ENCODE data around the gene GRHL1.

Gene GRHL1

DNA sequence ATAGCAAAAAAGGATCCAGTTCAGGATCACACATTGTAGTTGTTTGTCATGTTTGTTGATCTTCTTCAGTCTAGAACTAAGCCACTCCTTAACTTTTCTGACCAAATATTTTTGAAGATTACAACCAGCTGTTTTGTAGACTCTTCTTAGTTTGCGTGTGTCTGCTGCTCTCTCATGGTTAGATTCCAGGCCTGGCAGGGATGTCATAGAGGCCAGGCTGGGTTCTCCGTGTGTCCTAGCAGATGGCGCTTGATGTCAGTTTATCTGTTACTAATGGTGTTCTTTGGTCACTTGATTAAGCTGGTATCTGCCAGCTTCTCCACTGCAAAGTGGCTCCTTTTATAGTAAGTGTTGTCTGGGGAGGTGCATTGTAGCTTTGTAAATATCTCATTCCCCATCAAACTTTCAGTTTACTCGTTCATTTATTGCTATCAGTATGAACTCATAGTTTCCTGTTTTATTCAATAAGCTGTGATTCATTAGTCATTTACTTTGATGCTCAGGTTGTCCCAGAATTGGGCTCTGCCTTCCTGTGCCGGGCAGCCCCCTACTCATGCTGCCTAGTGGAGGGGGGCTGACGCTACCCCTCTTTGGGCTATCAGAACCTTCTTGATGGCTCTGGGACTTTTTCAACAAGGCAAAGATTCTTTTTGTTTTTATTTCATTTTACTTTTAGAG lies 42.1 kb downstream of the GRHL1 start:
- no peak for DNase-seq (ENCODE audit: low spot score)

DNA sequence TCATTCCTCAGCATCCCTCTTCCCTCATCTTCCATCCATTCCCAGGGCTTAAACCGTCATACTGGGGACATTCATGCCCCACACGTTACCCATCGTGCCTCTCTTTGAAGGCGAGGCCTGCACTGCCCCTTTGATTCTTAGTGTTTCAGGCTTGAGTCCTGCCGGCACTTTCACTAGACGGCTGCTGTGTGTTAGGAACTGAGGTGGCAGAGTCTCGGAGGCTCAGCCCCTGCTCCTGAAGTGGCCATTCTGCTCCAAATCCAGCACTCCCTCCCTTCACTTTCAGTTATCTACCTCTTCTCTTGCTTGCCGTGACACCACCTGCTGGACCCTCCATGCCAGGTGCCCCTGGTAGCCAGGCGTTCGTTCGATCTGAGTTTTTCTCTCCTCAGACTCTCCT lies 43.0 kb downstream of the GRHL1 start:
- DNase-seq (ENCODE audit: low spot score), result no peak

DNA sequence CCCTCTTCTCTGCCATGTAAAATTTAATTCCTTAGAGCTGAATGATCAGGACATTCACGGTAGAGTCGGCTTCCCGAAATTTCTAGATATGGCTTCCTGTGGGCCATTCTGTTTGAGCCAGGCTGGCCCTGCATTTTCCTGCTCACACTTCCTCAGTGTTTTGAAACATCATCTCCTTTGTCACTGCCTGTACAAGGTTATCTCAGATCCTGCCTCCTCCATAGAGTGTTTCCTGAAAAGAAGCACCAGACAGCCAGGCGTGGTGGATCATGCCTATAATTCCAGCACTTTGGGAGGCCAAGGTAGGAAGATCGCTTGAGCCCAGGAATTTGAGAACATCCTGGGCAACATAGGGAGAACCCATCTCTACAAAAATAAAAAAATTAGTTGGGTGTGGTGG lies 43.6 kb downstream of the GRHL1 start:
- no peak for DNase-seq (ENCODE audit: low spot score)

DNA sequence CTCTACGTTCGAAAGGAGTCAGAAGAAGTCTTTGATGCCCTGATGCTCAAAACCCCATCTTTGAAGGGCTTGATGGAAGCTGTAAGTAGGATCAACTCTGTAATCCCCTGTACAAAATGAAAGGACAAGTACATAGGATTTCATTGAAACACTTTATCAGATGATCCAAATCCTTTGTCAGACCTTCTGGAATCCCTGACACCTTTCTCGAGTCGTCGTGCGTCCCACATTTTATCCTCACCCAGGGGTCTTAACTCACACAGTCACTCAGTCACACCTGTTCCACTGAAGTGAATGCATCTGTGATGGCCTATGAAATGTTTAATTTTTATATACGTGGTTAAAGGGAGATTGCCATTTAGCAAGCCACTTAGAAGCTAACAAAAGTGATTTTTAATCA lies 44.8 kb downstream of the GRHL1 start:
- no peak for DNase-seq (ENCODE audit: low spot score)

DNA sequence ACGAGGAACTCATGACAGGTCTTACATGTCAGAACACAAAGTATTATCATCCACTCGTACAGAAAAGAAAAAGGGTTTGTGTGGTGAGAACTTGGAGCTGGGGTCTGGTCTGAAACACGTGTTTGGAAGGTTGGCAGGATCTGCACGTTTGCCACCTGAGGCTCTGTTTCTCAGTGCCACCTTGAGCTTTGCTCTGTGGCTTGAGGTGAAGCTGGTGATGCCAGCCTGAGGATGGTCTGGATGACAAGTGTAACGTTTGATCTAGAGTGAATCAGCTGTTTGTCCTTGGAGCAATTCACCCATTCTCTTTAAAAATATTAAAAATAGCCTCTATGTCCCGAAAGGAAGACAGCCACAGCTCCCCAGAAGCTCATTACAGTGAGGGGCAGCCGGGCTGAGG lies 46.4 kb downstream of the GRHL1 start:
- DNase-seq (ENCODE audit: low spot score), result no peak

DNA sequence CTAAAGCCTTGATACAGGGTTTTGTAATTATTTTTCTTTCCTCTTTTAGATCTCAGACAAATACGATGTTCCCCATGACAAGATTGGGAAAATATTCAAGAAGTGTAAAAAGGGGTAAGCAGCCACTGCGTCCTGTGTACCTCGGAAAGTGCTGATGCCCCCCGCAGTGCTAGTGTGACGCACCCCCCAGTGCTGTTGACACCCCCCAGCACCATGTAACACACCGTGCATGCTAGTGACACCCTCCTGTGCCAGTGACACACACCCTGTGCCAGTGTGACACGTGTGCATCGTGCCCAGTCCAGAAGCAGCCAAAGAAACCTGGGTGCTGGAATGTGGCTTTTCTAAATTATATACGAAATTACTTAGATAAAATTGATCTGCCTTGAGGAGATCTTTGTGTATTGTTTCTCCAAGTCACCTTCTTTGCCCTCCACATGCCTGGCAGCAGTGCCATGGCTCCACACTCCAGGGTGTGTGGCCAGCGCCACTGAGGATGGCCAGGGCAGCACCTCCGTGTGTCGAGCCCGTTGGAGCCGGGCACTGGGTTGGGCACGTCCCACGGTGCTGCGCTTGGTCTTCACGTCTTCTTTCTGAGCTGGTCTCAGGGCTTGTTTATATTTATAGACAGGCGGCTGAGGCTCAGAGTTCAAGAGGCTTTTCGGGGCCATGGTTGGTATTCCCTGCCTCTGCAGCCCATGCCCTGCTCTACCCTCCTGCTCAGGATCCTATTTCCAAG lies 47.6 kb downstream of the GRHL1 start:
- DNase-seq (ENCODE audit: low spot score), result no peak

DNA sequence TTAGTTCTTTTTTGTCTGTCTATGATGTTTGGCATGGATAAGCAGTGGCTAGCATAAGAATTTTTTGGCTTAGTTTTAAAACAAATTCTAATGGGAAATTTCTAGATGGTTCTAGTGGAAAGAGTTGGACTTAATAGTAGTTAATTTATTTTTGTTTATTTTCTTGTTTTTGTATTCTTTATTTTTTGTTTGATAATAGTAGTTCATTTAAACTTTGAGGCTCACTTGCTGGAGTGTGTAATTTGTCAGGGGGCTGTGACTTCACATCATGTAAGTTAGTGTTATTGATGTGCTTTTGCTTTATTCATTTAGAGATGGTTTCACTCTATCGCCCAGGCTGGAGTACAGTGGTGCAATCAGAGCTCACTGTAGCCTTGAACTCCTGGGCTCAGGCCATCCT lies 48.2 kb downstream of the GRHL1 start:
- DNase-seq (ENCODE audit: low spot score), result no peak

DNA sequence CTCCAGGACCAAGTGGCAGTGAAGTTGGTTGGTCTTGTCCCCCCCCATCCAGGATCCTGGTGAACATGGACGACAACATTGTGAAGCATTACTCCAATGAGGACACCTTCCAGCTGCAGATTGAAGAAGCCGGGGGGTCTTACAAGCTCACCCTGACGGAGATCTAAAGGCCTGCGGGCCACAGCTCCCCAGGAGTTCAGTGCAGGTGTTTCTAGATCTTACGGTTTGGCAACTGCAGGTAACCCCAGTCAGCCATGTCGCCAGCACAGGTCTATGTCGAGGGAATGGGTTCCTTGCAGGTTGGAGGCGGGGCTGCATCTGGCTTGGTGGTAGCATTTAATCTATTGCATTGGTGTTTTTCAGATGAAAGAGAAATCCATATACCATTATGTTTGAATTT lies 49.0 kb downstream of the GRHL1 start:
- DNase-seq (ENCODE audit: low spot score), result no peak

DNA sequence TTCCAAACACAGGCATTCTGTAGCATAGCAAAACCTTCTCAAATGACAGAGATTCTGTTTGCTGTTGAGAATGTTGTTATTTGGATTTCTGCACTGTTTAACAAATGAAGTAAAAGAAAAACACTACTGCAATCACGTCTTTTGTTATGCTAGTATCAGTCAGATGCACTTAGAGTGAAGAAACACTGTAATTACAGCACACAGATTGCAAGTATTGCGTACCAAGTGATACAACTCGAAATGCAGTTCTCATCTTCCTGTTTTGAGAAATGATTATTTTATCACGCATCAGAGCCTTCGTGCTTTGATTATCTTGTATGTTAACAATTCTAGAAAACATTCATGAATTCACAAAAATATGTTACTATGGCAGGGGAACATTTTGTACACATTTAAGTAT lies 50.1 kb downstream of the GRHL1 start:
- no peak for DNase-seq (ENCODE audit: low spot score)

DNA sequence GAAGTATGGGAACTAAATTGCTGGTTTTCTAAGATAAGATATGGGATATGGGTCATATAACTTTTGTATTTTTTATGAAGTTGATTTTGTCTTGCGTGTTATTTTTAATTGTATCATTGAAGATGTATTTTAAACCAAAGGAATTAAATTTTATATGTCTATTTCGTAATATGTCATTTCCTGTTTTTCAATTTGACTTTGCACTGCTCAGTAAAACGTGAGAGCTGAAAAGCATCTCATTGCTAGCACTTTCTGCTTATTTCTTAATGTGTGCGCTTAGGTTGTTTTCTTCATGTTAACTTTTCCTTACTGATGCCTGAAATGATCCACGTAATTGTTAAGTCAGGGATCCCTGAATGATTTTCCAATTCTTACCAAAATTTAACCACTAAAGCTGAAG lies 50.6 kb downstream of the GRHL1 start:
- no peak for DNase-seq (ENCODE audit: low spot score)

DNA sequence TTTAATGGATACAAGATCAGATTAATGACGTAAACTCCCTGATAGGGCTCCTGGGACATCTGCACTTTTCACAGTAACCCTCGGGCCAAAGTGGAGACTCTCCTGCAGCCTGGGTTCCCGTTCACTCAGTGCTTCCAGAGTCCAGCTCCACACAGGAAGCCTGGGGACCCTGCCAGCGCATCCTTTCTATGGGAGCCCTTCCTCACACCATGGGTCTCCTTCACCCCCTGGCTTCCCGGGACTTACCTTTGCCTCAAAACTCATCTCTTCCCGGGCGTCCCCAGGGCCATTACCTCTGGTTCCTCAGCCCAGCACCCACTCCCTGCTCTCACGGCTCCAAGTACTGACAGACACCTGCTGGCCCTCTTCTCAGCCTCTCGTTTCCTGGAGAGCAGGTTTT lies 51.2 kb downstream of the GRHL1 start:
- DNase-seq (ENCODE audit: low spot score), result no peak

DNA sequence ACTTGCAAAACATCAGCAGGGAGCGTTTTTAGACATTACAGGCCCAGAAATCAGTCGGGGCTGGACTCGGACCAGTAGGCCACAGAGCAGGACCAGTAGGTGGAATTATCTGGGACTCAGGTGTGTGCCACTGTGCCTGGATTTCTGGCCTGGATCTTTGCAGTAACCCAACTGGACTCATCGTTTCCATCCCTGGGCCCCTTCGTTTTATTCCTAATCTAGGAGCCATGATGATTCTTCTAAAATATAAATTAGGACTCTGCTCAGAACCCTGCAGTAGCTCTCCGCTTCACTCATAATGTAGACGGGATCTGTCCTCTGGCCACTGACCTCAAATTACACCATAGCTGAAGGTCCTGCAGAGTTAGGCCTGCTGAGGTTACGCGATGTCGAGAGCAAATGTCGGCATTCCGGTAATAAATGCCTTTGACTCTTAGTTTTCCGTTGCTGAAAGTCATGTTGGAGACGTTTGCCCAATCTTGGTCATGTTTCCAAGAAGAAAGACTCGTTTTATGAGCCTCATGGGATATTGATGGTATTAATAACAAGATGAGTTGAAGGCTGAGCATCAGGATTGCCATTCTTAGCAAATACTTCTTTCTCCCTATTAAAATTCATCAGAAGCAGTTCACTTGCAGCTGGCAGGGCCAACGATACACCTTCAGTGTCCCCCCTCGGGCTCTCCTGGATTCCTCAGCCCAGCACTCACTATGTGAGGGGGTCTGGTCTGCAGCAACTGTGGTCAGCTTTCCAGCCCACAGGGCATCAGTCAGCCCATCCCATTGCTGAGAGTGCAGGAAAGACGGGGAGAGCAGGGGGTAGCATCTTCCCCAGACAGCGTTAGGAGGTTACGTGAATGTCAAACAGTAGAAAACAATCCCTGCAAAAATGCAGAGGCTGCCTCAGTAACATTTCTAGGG lies 52.0 kb downstream of the GRHL1 start:
- no peak for DNase-seq (ENCODE audit: low spot score)

DNA sequence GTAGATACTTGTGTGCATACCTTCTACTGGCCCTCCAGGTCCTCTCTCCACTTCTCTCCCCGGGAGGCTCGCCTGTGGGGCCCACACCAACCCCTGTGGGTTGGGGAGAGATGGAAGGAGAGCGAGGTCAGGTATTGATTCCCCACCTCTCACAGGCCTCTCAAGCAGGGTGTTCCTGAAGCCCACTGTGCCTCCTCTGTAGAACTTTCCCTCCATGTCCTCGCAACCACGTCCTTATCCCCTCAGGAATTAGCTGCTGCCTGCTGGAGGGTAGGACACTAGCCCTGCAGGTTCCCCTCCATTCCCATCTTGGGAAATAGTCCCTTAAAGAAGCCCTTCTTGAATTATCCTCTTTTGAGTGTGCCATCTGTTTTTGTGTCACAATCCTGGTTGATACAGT lies 52.9 kb downstream of the GRHL1 start:
- DNase-seq (ENCODE audit: low spot score), result no peak

DNA sequence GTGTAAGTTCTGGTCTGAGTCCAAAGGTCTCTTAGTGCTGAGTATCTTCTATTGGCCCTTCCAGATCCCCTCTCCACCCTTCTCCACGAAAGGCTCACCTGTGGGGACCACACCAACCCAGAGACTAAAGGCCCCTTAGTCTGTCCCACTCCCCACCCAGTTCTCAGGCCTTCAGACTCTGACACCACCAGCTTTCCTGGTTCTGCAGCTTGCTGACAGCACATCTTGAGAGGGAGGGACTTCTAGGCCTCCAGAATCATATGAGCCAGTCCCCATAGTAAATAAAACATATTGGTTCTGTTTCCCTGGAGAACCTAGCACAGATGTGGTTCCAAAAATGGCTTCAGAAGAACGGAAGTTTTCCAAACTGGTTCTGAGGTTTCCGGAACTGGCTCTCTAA lies 53.3 kb downstream of the GRHL1 start:
- no peak for DNase-seq (ENCODE audit: low spot score)

DNA sequence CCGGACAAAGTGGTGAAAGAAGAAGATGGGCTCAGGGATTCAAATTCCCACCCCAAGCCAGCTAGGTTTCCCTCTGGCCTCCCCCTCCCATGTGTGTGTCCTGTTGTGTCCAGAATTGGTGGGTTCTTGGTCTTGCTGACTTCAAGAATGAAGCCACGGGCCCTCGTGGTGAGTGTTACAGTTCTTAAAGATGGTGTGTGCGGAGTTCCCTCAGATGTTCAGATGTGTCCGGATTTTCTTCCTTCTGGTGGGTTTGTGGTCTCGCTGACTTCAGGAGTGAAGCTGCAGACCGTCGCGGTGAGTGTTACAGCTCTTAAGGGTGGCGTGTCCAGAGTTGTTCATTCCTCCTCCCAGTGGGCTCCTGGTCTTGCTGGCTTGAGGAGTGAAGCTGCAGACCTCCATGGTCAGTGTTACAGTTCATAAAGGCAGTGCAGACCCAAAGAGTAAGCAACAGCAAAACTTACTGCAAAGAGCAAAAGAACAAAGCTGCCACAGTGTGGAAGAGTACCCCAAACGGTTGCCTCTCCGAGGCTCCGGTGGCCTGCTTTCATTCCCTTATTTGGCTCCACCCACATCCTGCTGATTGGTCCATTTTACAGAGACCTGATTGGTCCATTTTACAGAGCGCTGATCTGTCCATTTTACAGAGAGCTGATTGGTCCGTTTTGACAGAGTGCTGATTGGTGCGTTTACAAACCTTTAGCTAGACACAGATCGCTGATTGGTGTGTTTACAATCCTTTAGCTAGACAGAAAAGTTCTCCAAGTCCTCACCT lies 54.2 kb downstream of the GRHL1 start:
- no peak for DNase-seq (ENCODE audit: low spot score)

DNA sequence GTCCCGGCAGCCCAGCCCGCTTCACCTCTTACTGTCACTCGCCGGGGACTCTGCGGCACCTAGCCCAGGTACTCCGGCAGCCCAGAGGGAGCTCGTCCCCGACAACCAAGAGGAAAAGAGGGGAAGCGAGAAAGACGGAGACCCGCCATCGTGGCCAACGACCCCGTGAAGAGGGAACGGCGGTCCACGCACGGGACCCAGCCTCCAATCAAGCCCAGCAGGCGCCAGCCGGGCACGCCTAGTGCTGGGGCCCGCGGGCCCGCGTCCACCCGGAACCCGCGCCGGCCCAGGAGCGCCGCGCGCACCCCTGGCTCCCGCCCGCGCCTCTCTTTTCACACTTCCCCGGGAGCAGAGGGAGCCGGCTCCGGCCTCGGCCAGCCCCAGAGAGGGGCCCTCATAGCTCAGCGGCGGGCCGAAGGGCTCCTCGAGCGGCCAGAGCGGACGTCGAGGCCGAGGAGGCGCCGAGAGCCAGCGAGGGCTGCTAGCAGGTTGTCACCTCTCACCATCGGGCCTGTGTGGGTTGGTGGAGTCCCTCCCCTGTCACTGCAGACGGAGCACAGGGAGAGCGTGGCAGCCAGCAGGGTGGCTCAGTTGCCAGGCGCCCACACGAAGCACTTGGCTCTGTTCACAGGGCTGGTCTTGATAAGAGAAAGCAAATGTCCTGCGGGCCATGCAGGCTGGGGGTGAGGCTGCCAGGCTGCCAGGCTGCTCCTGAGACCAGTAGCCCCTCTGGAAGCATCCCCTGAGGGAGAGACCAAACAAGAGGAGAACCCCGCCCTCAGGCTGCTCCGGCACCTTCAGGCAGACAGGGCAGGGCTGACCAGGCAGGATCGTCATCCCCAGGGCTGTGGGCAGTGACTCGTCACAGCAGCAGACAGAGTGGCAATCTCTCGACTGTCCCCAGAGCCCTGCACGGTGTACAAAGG lies 55.0 kb downstream of the GRHL1 start:
- DNase-seq (ENCODE audit: low spot score), result peak; percentile 62

DNA sequence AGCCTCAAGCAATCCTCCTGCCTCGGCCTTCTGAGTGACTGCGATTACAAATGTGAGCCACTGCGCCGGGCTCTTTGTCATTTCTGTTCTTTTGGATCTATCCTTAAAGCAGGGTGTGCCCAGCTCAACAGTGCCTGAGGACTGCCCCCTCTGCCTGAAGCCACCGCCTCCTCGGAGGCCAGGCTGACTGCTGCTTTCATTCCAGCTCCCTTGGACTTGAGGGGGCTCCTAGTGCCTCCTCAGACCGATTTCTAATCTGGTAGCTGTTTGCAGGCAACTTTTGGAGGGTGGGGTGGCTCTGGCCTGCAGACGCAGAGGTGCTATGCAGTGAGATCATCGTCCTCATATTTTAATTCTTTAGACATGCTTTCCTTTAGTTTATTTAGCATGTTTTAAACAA lies 55.9 kb downstream of the GRHL1 start:
- peak; percentile 60 for DNase-seq (ENCODE audit: low spot score)

DNA sequence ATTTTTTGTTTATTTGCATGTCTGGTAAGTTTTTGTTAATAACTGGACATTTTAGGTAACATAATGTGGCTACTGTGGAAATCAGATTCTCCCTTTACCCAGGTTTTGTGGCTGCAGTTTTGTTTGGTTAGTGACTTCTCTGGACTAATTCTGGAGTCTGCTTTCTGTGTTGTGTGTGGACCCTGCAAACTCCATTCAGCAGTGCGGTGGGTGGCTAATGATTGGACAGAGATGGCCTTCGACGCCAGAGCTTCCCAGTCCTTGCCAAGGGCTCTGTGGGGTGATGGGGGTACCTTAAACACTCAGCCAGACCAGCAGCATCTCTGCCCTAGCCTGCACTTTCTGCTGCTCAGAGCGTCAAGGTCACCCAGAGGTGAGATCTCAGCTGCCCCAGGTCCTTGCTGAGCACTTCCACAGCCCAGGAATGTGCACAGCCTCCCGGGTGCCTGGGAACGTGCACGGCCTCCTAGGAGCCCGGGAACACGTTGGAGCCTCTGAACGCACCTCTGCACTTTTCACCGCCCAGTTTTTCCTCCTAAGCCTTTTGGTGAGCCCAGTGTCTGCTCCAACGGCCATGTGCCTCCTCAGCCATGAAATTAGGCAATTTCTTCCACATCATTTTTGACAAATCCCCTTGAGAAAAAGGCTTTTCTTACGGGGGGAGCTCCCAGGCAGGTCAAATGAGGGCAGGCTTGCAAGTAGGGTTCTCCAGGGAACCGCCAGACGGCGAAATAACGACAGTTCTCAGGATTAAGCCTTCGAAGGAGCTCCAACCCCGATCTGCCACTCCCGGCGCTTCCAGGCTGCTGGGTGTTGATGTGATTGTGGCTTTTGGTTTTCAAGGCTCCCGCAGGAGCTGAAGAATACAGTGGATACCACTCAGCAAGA lies 56.7 kb downstream of the GRHL1 start:
- DNase-seq (ENCODE audit: low spot score), result peak; percentile 26

DNA sequence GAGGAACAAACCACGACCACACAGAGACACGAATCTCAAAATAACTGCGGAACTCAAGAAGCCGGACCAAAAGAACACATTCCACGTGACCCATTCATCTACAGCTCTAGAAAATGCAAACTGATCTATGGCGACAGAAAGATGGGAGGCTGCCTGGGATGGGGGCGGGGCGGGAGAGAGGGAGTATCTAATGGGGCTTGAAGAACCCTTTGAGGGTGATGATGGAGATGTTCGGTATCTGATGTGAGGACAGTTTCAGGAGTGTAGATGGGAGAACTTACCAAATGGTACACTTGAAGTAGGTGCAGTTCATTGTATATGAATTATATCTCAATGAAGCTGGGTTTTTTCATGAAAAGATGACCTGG lies 57.3 kb downstream of the GRHL1 start:
- DNase-seq (ENCODE audit: low spot score), result no peak

DNA sequence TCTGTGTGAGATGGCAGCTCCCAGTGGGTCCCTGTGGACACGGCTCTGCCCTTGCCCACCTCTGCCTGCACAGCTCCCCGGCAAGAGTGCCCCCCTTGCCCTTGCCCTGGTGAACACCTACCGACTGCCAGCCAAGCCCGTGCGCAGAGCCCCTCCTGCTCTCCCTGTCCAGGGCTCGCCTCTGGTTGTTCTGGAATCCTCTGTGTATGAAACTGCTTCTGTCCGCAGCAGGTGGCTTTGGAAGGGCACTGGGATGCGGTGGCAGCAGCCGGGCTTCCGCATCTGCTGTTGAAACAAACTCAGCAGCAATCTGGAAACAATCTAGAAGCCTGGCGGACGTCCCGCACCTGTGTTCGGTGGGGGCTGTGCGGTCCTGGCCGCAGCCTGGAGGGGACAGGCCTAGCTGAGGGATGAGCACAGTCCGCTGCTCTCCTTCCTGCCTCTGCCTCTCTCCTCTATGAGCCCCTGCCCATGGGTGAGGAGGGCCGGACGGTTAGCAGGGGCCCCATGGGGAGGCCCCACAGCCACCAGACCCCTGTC lies 57.8 kb downstream of the GRHL1 start:
- DNase-seq (ENCODE audit: low spot score), result no peak

Measured in AG08396 (cell line).